IPS DF 6.9 (cell line): ENCODE data around the gene TMEM242.

Experiments used
- DNase-seq: peaks from one replicate; pipeline ENCODE4 v3.0.0-alpha.2; 2013; ENCODE audit warnings: low read depth, low spot score
- H3K27ac ChIP-seq: one replicate; pipeline ENCODE4 v1.5.1; 2013; ENCODE audit warnings: low read length, control low read depth
- H3K27me3 ChIP-seq: 2 replicates; pipeline ENCODE4 v1.6.1; 2013; ENCODE audit warnings: mild to moderate bottlenecking, low read length; ENCODE audit not compliant: control insufficient read depth, insufficient read depth
- H3K36me3 ChIP-seq: 2 replicates; pipeline ENCODE4 v1.6.1; 2013; ENCODE audit warnings: low read length; ENCODE audit not compliant: control insufficient read depth, insufficient read depth
- H3K4me1 ChIP-seq: 2 replicates; pipeline ENCODE4 v1.6.1; 2013; ENCODE audit warnings: low read length; ENCODE audit not compliant: control insufficient read depth, insufficient read depth
- H3K4me3 ChIP-seq: 2 replicates; pipeline ENCODE4 v1.5.1; 2013; ENCODE audit warnings: mild to moderate bottlenecking, low read length
- H3K9me3 ChIP-seq: 2 replicates; pipeline ENCODE4 v1.6.1; 2013; ENCODE audit warnings: low read length, inconsistent platforms; ENCODE audit not compliant: control insufficient read depth, insufficient read depth
- WGBS: extraction: QIAGEN DNeasy Blood & Tissue Kit; methylation state at CpG from one replicate; pipeline ENCODE4 v1.1.7; 2013; ENCODE audit warnings: mixed read lengths, missing lambda C conversion rate; ENCODE audit not compliant: insufficient read length, insufficient coverage; 5-methylcytosine and 5-hydroxymethylcytosine counted together

The TMEM242 gene

GRCh38 chr6:157305670-157306653, 17.4 kb downstream of the TMEM242 start:
- WGBS = no CpG with 5 or more reads among the region's 9 CpGs
- DNase-seq = no peak
- Histone ChIP-seq H3K27me3 (no peaks in the 10 kb centered on the region), H3K36me3 (no peaks in the 10 kb centered on the region), H3K27ac (no peak overlapping the region), H3K9me3 (no peaks in the 10 kb centered on the region), H3K4me3 (no peak overlapping the region), H3K4me1 (no peaks in the 10 kb centered on the region; the same call in 1 of the 2 replicates)

GRCh38 chr6:157304899-157305663, 18.2 kb downstream of the TMEM242 start:
- Histone ChIP-seq H3K4me1 (no peaks in the 10 kb centered on the region; the same call in 1 of the 2 replicates), H3K9me3 (no peaks in the 10 kb centered on the region), H3K36me3 (no peaks in the 10 kb centered on the region), H3K27ac (no peak overlapping the region), H3K4me3 (no peak overlapping the region), H3K27me3 (no peaks in the 10 kb centered on the region)
- DNase-seq = no peak
- WGBS = no CpG with 5 or more reads among the region's 12 CpGs

- Histone ChIP-seq H3K36me3 (no peaks in the 10 kb centered on the region), H3K9me3 (no peaks in the 10 kb centered on the region), H3K27me3 (no peaks in the 10 kb centered on the region), H3K4me3 (no peak overlapping the region), H3K27ac (no peak overlapping the region), H3K4me1 (no peaks in the 10 kb centered on the region; the same call in 1 of the 2 replicates)
- DNase-seq = no peak
- no CpG with 5 or more reads among the region's 4 CpGs for WGBS
Observed at GRCh38 chr6:157302736-157303135, 20.6 kb downstream of the TMEM242 start.

- whole genome bisulfite sequencing = no CpG with 5 or more reads among the region's 12 CpGs
- no peaks in the 10 kb centered on the region for H3K9me3 ChIP-seq
- no peaks in the 10 kb centered on the region for H3K27me3 ChIP-seq
- no peak overlapping the region for H3K4me3 ChIP-seq
- H3K4me1 ChIP-seq = no peaks in the 10 kb centered on the region; the same call in 1 of the 2 replicates
- no peak for DNase-seq
- H3K27ac ChIP-seq = no peak overlapping the region
- no peaks in the 10 kb centered on the region for H3K36me3 ChIP-seq
Observed at GRCh38 chr6:157300436-157300835, 22.9 kb downstream of the TMEM242 start.

DNA sequence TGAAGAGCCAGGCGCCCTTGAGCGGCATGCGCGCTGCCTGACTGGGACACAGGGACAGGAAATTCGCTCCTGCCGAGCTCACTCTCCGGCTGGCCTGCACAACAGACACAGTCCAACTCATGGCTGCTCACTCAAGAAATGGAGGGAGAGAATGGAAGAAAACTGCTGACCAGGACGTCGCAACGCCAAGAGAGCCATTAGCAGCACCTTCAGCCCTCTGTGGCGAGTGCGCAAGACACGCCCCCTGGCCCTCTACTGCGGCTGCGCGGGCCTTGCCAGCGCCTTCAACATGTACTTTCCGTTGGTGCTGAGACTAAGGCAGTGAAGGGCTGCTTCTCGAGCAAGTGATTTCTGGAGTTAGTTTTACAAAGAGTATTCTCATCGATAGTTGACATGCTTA, 23.3 kb downstream of the TMEM242 start:
- no CpG with 5 or more reads among the region's 20 CpGs for WGBS
- Histone ChIP-seq H3K4me3 (no peak overlapping the region), H3K27me3 (no peaks in the 10 kb centered on the region), H3K4me1 (no peaks in the 10 kb centered on the region; the same call in 1 of the 2 replicates), H3K27ac (no peak overlapping the region), H3K9me3 (no peaks in the 10 kb centered on the region), H3K36me3 (no peaks in the 10 kb centered on the region)
- no peak for DNase-seq

GRCh38 chr6:157298216-157298724, 25.0 kb downstream of the TMEM242 start:
- Histone ChIP-seq H3K4me1 (no peaks in the 10 kb centered on the region), H3K9me3 (no peaks in the 10 kb centered on the region), H3K36me3 (no peaks in the 10 kb centered on the region), H3K27ac (no peak overlapping the region), H3K4me3 (no peak overlapping the region), H3K27me3 (no peaks in the 10 kb centered on the region)
- no CpG with 5 or more reads among the region's 9 CpGs for WGBS
- DNase-seq = no peak

DNA sequence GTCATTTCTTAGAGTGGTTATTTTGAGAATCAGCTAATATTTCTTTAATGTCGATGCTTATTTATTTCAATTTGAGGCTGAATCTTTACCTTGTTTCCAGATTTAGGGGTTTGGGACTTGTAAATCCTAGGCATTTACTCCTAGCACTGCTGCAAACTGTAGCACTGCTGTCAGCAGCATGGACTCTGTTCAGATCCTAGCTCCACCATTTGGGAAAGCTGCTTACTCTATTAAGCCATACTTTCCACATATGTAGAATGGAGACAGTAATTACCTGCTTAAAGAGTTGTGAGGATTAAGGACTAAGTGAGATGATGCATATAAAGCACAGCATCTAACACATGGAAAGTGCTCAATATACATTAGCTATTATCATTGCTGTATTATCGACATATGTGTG, 28.7 kb downstream of the TMEM242 start:
- H3K4me1 ChIP-seq = no peaks in the 10 kb centered on the region
- H3K27ac ChIP-seq = no peak overlapping the region
- DNase-seq = no peak
- WGBS = no CpG with 5 or more reads among the region's 2 CpGs
- no peaks in the 10 kb centered on the region for H3K9me3 ChIP-seq
- no peaks in the 10 kb centered on the region for H3K36me3 ChIP-seq
- no peaks in the 10 kb centered on the region for H3K27me3 ChIP-seq
- no peak overlapping the region for H3K4me3 ChIP-seq

DNA sequence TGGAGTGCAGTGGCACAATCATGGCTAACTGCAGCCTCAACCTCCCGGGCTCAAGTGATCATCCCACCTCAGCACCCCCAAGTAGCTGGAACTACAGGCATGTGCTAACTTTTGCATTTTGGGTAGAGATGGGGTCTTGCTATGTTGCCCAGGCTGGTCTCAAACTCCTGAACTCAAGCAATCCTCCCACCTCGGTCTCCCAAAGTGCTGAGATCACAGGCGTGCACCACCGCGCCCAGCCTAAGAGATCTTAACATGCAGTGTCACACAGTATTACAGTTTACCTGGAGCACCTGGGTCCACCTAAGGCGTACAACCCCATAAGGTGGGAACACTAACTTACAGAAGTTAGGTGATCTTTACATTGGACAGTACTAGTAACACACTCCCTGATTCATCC, 29.5 kb downstream of the TMEM242 start:
- Histone ChIP-seq H3K36me3 (no peaks in the 10 kb centered on the region), H3K27me3 (no peaks in the 10 kb centered on the region), H3K9me3 (no peaks in the 10 kb centered on the region), H3K27ac (no peak overlapping the region), H3K4me1 (no peaks in the 10 kb centered on the region), H3K4me3 (no peak overlapping the region)
- DNase-seq = no peak
- WGBS = no CpG with 5 or more reads among the region's 6 CpGs

DNA sequence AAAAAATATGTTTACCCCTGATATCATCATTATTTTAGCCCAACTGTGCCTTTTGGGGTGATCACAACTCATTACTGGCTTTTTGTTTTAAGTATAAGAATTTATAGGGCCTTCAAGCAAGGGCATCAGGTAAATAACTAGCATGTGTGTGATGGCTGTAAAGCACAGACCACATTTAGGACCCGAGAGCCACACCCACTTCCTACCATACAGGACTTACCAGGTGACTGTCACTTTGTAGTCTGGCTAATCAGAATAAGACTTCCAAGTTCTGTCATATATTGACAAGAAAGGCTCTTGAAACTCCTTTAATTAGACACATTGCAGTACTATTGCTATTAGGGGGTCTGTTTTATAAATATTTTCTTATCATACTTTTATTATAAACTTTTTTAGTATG, 31.1 kb downstream of the TMEM242 start:
- Histone ChIP-seq H3K4me1 (no peaks in the 10 kb centered on the region), H3K9me3 (no peaks in the 10 kb centered on the region), H3K27me3 (no peaks in the 10 kb centered on the region), H3K36me3 (no peaks in the 10 kb centered on the region), H3K4me3 (no peak overlapping the region), H3K27ac (no peak overlapping the region)
- no peak for DNase-seq
- no CpG with 5 or more reads among the region's 1 CpG for WGBS

DNA sequence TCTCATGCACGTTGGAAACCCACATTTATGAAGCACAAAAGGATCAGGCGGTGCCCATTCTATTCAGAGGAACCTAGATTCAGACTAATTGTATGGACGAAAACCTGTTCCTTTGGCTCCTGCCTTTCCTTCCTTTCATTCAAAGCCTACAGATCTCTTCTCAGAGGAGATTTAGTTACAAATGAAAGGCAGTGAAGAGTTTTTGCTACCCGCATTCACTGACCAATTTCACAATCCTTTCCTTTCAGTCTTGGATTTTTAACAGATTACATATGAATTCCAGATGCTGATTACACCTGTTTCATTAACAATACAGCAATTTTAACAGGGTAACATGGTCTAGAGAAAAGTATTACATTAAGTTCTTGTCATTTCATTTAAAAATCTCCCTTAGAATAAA, 32.0 kb downstream of the TMEM242 start:
- no peaks in the 10 kb centered on the region for H3K4me1 ChIP-seq
- no peaks in the 10 kb centered on the region for H3K9me3 ChIP-seq
- H3K4me3 ChIP-seq = no peak overlapping the region
- no peaks in the 10 kb centered on the region for H3K27me3 ChIP-seq
- no peaks in the 10 kb centered on the region for H3K36me3 ChIP-seq
- no peak overlapping the region for H3K27ac ChIP-seq
- WGBS = no CpG with 5 or more reads among the region's 4 CpGs
- DNase-seq = no peak
